ENCODE measurements around the gene SLC1A1.

SLC1A1 gene

DNA sequence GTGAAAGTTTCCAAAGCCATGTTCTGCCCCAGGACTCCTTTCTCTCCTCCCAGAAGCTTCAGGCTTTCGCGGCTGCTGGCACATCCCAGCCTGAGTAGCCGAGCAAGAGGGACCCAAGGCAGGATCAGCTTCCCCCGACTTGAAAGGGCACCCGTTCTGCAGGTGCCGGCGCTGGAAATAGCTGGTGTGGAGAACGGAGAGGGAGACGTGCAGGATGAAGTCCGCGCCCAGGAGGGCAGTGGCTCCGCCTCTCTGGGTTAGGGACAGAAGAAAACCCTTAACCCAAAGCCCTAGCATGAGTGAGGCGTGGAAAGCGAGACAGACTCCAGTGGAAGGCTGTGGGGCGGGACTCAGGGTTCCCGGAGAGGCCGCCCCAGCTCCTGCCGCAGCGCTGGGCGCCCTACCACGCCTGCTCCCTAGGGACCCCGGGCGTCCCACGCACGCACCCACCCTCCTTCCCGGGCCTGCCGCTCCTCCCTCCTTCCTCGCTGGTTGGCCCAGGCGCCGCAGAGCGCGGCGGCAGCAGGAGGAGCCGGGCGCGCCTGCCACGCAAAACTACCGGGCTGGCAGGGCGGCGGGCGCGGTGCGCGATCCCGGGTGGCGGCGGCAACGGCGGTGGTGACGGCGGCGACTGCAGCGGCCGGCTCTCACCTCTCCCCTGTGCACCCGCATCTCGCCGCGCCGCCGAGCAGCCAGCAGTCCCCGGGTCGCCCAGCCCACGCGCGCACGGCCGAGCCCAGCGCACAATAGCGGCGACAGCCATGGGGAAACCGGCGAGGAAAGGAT is at the start of gene SLC1A1:
SLC1A1 (plus strand) TSS at position 550 of the 786 bp plus-strand sequence; CDS start at position 762, 212 bp downstream.
- DNase-seq = peak; percentile 46

DNA sequence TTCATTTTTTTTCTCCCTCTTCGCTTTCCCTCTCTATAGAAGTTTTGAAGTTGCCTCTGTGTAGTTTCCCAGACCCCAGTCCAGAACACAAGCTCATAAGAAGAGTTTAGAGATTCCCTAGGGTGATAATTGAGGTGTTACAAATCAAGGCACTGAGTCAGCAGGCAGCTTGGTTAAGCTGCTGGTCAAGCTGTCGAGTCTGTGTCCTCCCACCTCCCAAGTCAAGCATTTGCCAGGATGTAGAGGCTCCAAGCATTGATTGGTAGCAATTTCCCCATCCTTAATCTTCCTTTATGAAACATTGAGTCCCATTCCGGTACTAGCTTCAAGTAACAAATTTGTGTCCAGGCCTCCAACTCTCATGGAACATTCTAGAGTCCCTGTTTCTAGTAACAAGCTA is 47.5 kb upstream of the SLC1A1 start:
- DNase-seq = no peak

DNA sequence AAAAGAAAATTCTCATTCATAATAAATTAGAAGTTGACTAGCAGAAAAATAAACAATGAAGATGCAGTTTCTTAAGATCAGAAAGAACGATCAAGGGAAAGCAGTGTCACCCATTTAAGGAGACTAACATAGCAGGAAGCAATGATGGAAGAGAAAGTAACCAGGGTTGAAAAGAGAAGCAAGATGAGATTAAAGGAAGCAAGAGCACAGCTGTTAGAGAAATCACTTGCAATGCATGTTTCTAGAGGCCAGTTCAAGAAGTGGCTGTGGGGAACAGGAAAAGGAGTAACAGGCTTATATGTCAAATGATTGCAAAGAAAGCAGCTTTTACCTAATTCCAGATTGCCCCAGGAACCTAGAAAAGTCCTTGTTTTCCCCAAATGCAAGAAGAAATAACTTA is 46.8 kb upstream of the SLC1A1 start:
- DNase-seq = no peak

DNA sequence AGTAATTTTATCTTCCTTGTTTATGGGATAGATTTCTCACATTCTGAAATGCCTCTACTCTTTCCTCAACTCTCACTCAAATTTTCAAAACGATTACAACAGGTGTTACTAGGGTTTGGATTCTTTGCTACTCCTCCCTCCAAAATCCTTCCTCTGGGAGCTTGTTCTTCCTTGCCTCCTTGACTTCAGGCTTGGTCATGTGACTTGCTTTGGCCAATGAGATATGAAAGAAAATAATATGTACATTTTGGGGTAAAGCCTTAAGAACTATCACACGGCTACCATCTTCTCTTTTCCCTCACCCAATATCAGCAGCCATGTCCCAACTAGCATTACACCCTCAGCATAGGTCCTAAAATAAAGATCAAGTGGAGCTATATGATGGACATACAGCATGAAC is 28.8 kb upstream of the SLC1A1 start:
- no peak for DNase-seq

DNA sequence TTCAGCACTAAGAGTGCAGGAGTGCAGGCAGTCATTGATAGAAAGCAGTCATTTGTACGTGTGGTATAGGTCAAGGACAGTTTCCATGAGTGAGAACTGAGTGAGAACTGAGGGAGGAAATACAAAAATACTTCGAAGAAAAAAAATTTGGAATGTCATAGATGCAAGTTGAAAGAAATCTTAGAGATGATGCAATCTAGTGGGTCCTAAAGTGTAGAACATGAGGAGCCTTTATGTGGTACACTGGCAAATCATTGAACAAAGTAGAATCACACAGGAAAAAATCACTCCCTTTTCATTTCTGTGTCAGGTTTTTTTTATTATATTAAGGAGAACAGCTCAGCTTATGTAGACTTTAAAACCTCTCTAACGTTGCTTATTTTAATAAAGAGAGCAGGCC is 26.4 kb upstream of the SLC1A1 start:
- DNase-seq = no peak

DNA sequence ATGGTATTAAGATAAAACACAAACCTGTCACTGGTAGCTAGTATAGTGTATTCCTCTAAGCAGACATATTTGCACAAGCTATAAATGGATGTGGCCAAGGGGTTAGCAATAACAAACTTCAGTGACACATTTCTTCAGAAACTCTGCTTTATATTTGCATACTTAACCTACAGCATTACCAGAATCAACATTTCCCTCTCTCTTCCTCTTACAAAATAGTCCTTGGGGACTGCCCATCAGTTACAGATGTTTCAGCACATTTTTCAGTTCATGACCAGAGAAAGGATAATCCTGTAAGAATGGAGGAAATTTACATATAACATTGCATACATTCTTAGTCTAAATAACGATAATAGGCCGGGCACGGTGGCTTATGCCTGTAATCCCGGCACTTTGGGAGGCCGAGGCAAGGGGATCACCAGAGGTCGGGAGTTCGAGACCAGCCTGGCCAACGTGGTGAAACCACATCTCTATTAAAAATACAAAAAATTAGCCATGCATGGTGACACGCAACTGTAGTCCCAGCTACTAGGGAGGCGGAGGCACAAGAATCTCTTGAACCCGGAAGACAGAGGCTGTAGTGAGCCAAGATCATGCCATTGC is 25.3 kb upstream of the SLC1A1 start:
- DNase-seq = no peak

DNA sequence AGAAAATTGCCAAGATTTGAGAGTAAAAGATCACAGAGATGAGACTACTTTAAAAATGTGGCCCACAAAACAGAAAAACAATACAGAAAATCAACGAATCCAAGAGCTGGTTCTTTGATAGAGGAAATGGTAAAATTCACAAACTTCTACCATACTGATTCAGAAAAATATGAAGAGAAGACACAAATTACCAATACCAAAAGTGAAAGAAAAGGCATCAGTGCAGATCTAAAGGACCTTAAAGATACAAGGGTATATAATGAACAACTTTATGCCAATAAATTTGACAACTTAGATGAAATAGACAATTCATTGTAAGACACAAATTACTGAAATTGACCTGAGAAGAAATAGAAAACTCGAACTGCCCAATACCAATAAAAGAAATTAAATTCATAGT is 24.4 kb upstream of the SLC1A1 start:
- DNase-seq = no peak

DNA sequence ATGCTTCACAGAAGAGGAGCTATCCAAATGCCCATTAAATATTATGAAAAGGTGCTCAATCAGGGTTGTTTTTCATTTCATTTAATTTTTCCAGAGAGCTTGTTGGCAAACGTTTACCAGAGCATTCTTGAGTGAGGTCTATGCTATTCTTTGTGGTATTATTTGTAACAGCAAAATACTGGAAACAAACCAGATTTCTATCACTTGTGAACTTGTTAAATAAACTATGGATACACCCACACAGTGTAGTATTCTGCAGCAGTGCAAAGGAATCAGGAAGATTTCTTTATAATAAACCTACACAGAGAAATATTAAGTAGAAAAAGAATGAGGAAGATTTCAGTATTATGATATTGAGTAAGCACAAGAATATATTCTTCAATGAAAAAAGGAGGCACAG is 15.0 kb upstream of the SLC1A1 start:
- DNase-seq = no peak

DNA sequence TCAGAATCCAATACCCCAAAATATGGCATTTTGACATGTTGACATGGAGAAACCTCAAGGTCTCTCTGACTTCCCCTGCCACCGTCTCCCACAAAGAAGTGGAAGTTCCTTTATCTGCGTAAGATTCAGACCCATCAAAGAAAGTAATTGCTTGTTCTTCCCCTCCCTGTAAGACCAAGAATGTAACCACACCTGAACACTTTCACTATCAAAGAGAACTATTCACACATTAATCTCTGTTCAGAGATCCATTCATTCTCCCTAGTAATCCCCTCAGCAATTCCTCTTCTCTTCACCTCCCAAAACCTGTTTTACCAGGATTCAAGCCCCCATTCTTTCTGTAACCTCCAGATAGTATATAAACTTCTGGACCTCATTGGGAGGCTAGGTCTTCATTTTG is 4.1 kb upstream of the SLC1A1 start:
- no peak for DNase-seq

DNA sequence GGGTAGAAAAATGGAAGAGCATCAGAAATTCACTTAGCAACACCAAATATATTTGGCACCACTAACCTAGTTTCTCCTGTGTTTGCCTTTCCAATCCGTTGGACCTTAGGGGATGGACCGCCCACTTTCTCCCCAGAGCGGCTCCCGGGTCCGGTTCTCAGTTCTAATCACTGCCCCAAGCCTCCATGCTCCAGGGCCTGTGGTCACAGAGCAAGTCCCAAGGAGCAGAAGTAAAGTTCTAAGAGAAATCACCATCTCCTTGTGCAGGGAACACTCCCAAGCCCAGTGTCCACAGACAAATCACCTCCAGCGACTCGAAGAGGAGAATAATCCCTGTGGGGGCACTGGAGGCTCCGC is 728 bp upstream of the SLC1A1 start:
- no peak for DNase-seq

DNA sequence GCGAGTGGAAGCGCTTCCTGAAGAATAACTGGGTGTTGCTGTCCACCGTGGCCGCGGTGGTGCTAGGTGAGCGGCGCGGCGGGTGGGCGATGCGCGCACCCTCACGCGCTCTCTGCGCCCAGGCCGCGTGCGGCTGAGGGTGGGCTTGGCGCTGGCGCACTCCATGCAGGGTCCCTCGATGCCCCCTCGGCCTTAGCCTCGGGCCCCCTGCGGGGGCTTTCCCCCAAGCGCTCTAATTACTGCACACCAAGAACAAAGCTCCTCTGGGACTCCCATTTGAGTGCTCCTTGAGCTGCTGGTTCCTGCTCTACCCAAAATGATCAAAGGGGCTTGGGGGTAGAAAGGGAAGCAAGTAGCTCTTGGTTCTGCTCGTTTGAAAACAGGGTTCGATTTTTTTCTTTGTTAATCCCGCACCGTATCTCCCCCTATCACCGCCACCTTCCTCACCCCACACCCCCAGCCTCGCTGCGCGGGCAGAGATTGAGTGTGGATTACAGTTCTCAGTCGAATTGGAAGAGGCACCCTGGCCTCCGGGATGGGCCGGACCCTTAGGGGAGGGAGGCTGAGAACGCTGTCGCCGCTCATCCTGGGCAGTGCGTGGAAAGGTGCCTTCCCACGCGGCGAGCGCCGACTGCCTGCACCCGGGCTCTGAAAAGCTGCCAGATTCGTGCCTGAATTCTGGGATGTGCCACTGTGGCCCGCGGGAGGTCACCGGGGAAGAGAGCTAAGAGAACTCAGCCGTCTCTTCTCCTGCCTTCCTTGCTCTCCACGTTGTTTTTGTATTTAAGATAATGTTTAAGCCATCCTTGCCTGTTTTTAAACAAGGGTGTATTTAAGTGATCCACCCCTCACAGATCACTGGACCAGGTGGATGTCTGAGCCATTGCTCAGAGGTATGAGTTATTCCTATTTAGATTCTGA is 697 bp downstream of the SLC1A1 start:
- DNase-seq = peak; percentile 20

DNA sequence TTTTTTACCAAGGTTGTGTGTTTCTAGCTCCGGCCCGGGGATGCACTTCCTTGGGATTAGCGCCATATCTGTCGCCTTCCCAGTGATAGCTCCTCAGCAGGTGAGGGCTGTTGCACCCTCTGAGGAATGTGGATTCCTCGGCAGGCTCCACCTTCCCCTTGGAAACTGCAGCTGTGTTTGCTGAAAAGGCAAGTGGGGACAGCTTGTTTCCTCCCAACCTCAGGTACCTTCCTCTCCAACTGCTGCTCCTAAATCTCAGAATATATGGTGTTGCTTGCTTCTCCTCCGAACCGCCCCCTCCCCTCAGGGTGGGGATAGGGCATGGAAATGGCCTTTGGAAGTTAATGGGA is 1.3 kb downstream of the SLC1A1 start:
- DNase-seq = no peak

DNA sequence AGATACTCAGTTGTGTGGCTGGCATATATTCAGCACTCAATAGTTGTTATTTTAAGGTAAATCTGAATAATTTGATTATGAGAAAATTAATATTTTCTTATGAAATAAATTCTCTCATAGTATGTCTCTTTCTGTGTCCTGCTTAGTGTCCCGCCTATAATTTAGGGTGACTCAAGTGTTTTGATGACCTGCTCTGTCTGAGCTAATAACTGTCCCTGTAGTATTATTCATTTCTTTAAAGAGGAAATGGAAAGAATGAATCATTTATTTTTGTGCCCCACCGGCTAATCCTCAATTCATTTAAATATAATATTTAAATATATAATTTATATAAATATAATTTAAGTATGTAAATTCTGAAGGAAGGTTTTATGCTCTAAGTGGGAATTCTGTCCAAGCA is 4.1 kb downstream of the SLC1A1 start:
- DNase-seq = no peak

DNA sequence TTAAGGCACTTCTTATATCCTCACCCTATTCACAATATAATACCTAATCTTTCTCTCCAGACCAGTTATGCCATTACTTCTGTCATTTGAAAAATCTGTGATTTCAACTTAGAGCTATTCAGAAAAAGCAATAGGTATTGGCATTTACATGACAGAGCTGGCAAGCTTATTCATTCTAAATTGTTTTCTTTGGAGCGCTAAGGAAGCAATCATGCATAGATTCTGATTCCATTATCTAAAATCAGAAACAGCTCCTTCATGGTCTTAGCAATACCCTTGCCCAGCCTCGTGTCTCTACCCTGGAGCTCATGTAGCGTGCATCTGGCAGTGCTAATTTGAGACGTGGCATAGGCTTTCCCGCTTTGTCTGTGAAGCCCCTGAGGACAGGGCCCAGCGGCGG is 4.5 kb downstream of the SLC1A1 start:
- DNase-seq = no peak

DNA sequence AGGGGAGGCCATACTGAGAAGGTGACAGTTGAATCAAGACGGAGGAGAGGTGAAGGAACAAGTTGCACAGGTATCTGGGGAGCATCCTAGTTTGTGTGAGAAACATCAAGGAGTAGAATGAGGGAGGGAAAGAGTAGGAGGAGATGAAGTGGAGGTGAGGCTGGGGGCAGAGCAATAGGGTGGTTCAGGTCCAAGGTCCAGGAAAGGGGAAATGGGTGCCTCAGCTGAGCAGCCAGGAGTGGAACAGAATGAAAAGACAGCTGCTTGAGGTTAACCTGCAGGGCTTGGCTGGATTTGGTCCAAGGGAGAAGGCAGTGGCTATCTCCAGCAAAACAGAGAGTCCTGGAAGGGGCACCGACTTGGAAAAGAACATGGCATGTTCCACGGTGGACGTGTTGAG is 5.3 kb downstream of the SLC1A1 start:
- DNase-seq = no peak

DNA sequence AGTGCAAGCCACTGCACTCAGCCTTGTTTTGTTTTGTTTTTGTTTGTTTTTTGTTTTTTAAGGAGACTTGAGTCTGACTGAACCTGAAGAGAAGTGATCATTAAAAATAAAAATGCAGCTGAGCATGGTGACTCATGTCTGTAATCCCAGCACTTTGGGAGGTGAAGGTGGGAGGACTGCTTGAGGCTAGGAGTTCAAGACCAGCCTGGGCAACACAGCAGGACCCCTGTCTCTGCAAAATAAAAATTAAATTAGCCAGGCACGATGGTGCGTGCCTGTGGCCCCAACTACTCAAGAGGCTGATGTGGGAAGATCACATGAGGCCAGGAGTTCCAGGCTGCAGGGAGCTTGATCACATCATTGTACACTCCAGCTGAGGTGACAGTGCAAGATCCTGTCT is 6.2 kb downstream of the SLC1A1 start:
- DNase-seq = no peak

DNA sequence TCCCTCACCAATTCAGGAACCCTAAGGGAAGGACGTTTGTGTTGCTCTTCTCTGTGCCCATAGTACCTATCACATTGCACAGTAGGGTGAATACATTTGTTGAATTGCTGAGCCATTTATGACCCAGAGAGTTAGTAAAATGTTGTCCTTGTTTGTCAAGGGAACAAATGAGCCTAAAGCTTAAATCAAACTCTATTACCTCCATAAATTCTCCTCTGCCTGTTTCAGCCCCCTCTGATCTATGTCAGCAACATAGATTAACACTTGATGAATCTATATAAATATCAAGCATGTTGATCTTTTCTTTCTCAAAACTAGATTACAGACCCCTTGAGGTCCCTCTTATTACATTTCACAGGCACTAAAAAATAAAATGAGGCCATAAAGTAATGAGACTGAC is 7.1 kb downstream of the SLC1A1 start:
- DNase-seq = no peak

DNA sequence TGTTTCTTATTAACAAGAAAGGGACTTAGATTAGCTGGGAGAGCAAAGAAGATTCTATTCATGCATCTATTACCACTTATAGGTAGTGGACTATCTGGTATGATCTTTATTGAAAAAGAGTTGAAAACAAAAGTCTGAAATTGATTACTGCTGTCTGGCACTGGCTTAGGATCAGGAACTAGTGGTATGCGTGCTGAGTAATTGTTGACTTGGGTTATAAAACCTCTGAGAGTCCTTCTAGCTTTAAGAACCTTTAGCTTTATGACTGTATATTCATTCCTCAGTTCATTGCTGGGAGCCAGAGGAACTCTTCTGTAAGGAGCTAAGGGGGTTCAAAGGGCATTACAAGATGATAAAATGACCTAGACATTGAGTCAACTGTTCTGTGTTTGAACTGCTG is 7.6 kb downstream of the SLC1A1 start:
- DNase-seq = no peak

DNA sequence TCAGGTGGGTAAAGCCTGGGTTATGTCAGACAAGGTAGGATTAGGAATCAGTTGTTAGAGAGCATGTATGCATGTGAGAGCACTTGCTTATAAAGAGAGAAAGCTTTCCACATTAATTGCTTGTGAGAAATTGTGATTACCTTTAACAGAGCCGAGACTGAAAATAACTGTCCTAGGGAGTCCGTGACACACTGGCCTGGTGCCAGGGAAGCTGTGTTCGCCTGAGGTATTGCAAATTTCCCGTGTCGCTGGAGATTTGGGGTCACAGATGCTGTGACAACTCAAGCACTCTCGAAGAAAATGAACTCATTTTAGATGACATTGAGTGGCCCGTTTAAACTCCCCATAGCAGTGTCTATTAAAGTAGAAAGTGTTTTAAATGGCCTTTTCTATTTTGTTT is 9.6 kb downstream of the SLC1A1 start:
- no peak for DNase-seq

DNA sequence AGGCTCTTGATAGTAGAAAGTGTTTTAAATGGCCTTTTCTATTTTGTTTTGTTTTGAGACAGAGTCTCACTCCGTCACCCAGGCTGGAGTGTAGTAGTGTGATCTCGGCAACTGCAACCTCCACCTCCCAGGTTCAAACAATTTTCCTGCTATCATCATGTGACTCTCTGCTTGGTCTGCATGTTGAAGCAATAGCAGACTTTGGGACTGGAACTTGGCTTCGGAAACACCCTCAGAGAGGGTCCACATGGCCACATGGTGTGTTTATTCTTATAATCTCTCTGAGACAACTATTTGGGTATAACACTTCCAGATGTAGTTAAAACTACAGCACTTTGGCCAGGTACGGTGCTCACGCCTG is 10.9 kb downstream of the SLC1A1 start:
- DNase-seq = no peak

DNA sequence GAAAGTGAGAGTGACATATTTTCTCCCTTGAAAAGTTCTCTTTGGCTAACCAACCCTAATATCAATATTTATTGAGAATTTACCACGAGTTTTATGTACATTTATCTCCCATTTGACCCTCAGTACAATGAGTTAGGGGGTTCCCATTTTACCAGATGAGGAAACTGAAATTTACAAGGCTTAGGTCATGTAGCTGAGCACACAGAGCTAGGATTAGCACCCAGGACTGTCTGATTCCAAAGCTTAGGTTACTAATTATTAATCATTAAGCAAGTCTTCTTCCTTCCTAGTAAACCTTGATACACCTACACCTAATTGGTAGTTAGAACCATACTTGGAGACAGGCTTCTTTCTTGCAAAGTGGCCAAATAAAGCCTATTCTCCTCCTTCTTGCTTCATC is 12.2 kb downstream of the SLC1A1 start:
- no peak for DNase-seq

DNA sequence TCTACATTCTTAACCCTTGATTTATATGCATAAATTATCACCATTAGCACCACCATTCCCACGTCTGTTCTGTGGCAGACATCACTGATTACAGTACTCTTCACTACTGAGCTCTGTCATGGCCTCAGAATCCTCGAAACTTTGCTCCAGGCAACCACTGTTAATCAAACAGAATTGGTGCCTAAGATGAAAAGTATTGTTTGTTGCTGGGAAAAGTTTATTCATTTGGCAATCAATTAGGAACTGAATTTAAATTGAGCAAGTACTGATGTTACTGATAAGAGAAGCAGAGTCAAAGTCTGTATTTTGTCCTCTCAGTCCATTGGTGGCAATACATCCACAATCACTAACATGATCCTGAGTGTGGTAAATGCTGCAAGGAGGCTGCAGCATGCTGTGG is 12.8 kb downstream of the SLC1A1 start:
- no peak for DNase-seq

DNA sequence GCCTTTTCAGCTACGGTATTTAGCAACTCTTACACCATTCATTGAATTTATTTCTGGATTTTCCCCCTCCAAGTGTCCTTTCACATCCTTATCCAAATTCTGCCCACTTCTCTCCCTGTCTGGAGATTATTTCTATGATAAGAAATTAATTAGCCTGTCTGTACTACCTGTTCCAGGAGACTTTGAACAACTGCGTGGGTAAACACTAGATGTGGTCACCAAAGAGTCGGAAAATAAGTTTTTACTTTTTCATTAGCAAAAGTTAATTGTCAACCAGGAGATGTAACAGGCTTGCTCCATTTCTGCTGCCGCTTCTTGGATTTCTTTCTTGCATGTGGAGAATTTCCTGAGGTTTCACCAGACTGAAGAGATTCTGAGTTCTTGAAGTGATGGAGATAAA is 14.0 kb downstream of the SLC1A1 start:
- no peak for DNase-seq

DNA sequence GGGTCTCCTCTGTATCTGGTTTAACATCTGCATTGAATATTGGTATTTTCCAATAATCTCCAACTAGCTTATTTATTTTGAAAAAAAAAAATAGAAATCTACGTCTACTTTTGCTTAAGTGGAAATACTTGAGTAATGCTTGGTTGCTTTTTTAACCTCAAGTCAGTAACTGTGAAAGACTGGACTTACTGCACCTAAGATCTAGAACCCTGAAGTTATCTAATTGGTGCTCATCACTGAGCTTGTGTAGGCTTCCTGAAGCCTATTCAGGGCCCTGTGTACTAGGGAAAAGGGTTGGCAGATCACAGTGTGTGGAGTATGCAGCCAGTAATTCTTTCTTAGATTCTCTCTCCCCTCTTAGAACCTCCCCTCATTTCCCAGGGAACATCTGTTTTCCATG is 16.2 kb downstream of the SLC1A1 start:
- DNase-seq = no peak

Data from activated T-cell treated with anti-CD3 and anti-CD28 coated beads, Interleukin-2, amount 50 U/mL, for 1 hour (primary cell).